Osteoblast (primary cell): Measurements from ENCODE around the gene ADAM15. TPM values are rescaled to one million over a fixed set of nuclear protein-coding genes. Genes with fewer than 3 reads are reported as not detected.
A peak's percentile ranks its signal among the peaks of the same experiment; 100 is the strongest.

Experiments used
- DNase-seq: peaks from one replicate; pipeline ENCODE4 v3.0.0; 2011; ENCODE audit warnings: low spot score, mixed read lengths; ENCODE audit not compliant: insufficient read length; ENCODE audit errors: missing footprints
- H2AFZ ChIP-seq: 2 replicates; pipeline ENCODE4 v1.6.0; 2011; ENCODE audit warnings: mild to moderate bottlenecking, low read length
- H3K27ac ChIP-seq: 2 replicates; pipeline ENCODE4 v1.5.1; 2011; ENCODE audit warnings: mild to moderate bottlenecking, low read depth, low read length, moderate library complexity
- H3K27me3 ChIP-seq: 2 replicates; pipeline ENCODE4 v1.6.0; 2012; ENCODE audit warnings: mild to moderate bottlenecking, control low read depth, inconsistent platforms, low read length, moderate library complexity; ENCODE audit not compliant: insufficient read depth
- H3K36me3 ChIP-seq: 2 replicates; pipeline ENCODE4 v1.5.1; 2011; ENCODE audit warnings: mild to moderate bottlenecking, low read length, control low read depth, moderate library complexity; ENCODE audit not compliant: insufficient read depth
- H3K4me1 ChIP-seq: 2 replicates; pipeline ENCODE4 v1.5.1; 2011; ENCODE audit warnings: mild to moderate bottlenecking, low read length, control low read depth, moderate library complexity; ENCODE audit not compliant: insufficient read depth
- H3K4me2 ChIP-seq: 2 replicates; pipeline ENCODE4 v1.6.0; 2011; ENCODE audit warnings: mild to moderate bottlenecking, low read length; ENCODE audit not compliant: insufficient read depth
- H3K4me3 ChIP-seq: fragments of 200-600 bp; sonication (generic); 3 replicates; pipeline ENCODE4 v1.5.1; 2012; ENCODE audit warnings: mild to moderate bottlenecking, low read length, inconsistent platforms; ENCODE audit not compliant: insufficient read depth
- H3K79me2 ChIP-seq: 2 replicates; pipeline ENCODE4 v1.6.0; 2012; ENCODE audit warnings: mild to moderate bottlenecking, low read length, control low read depth, inconsistent platforms; ENCODE audit not compliant: insufficient read depth
- H3K9me3 ChIP-seq: 2 replicates; pipeline ENCODE4 v1.5.1; 2011; ENCODE audit warnings: low read depth, low read length, control low read depth
- H4K20me1 ChIP-seq: 2 replicates; pipeline ENCODE4 v1.6.0; 2012; ENCODE audit warnings: mild to moderate bottlenecking, low read length, control low read depth; ENCODE audit not compliant: insufficient read depth
- CTCF ChIP-seq: IDR thresholded peaks from 2 replicates; pipeline ENCODE4 v1.5.1; 2011; ENCODE audit warnings: mild to moderate bottlenecking, low read depth, low read length, moderate library complexity; ENCODE audit errors: extremely low read depth
- total RNA-seq: library from RNA; depleted of rRNA; stranded (reverse); fragments of >200 nt; gene quantifications from 2 replicates; pipeline ENCODE4 v1.2.3, GENCODE V29; 2012

Gene ADAM15
- total RNA-seq, 1 donor = 101 TPM

DNA sequence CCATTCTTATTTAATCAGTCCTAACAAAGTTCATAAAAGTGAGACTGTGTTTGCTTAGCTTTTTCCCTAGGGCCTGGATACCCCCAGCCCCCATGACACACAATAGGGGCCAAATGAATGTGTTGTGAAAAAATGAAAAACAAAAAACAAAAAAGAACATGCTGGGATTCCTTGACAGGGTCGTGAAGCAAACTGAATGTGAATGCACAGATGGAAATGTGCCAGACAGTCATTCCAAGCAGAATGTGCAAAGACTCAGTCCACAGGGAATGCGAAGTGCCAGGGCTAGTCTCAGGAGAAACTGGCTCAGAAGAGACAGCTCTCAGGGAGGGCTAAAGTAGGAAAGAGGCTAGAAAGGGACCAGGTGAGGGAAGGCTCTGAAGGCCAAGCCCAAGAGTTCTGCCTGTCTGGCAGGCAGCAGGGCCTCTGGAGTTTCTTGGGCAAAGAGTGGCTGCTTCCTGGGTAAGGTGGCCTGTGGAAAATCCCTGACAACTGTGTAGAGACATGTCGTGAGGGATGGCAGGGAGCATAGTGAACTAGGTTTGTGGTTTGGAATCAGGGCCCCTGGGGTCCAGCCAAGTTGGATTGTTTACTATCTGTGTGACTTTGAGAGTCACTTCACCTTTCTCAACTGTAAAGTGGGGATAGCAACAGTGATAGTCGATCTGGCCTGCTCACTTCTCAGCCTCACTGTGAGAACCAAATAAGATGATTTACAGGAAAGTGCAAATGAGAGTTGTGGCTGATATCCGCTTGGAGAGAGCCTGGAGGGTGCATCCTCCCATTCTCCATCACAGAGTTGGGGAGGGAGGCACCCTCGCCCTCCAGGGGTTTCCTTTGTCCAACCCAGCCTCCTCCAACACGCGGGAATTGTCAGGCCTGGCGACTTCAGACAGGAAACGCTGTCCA, 1.2 kb upstream of the ADAM15 start:
- Histone ChIP-seq H3K4me3 (peak overlapping the region; percentile 85), H3K36me3 (peaks cover 7% of the 10 kb centered on the region), H2AFZ (peak overlapping the region; percentile 94), H3K9me3 (no peaks in the 10 kb centered on the region), H3K79me2 (peaks cover 16% of the 10 kb centered on the region), H3K4me2 (peak overlapping the region; percentile 98), H3K27ac (peak overlapping the region; percentile 29), H4K20me1 (peaks cover 5% of the 10 kb centered on the region), H3K27me3 (no peaks in the 10 kb centered on the region), H3K4me1 (peaks cover 26% of the 10 kb centered on the region)
- DNase-seq = no peak
- no peak for TF ChIP-seq CTCF

DNA sequence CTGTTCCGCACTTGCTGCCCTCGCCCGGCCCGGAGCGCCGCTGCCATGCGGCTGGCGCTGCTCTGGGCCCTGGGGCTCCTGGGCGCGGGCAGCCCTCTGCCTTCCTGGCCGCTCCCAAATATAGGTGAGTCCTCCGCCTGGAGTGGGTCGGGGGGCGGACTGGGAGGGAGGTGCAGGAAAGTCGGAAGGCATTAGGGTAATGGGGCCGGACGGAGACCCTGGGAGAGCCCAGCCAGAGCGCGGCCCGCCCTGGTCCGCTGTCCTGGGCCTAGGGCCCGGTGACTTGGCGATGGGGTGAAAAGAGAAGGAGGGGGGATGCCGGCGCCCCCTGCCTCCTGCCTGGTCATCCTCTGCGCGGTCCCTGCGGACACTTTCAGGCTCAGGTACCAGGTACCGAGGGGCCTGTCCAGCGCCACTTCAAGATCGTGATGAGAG, 243 bp downstream of the ADAM15 start:
- TF ChIP-seq CTCF = no peak
- peak; percentile 92 for DNase-seq
- peak overlapping the region; percentile 58 for H3K27ac ChIP-seq

GRCh38 chr1:155051777-155052398, 772 bp downstream of the ADAM15 start:
- peak; percentile 98 for DNase-seq
- TF ChIP-seq CTCF = no peak
- Histone ChIP-seq H3K4me2 (peak overlapping the region; percentile 98), H3K9me3 (no peaks in the 10 kb centered on the region), H3K27me3 (no peaks in the 10 kb centered on the region), H3K4me1 (peaks cover 21% of the 10 kb centered on the region), H2AFZ (peak overlapping the region; percentile 66), H3K4me3 (peak overlapping the region; percentile 85), H3K79me2 (peaks cover 16% of the 10 kb centered on the region), H4K20me1 (peaks cover 5% of the 10 kb centered on the region), H3K36me3 (peaks cover 16% of the 10 kb centered on the region), H3K27ac (peak overlapping the region; percentile 58)

More for the DNA sequence above, 243 bp downstream of the ADAM15 start:
- peak overlapping the region; percentile 85 for H3K4me3 ChIP-seq
- H3K4me1 ChIP-seq = peaks cover 21% of the 10 kb centered on the region
- H3K36me3 ChIP-seq = peaks cover 12% of the 10 kb centered on the region
- H3K27me3 ChIP-seq = no peaks in the 10 kb centered on the region
- H2AFZ ChIP-seq = peak overlapping the region; percentile 66
- H4K20me1 ChIP-seq = peaks cover 5% of the 10 kb centered on the region
- no peaks in the 10 kb centered on the region for H3K9me3 ChIP-seq
- H3K4me2 ChIP-seq = peak overlapping the region; percentile 98
- peaks cover 16% of the 10 kb centered on the region for H3K79me2 ChIP-seq
